NCI-H1092 (cell line): ENCODE data around the gene G3BP2.
A peak's percentile ranks its signal among the peaks of the same experiment; 100 is the strongest.

Experiments
- DNase-seq: peaks from one replicate; lab custom pipeline; 2025; lab: John Stamatoyannopoulos, UW

G3BP2 gene

DNA sequence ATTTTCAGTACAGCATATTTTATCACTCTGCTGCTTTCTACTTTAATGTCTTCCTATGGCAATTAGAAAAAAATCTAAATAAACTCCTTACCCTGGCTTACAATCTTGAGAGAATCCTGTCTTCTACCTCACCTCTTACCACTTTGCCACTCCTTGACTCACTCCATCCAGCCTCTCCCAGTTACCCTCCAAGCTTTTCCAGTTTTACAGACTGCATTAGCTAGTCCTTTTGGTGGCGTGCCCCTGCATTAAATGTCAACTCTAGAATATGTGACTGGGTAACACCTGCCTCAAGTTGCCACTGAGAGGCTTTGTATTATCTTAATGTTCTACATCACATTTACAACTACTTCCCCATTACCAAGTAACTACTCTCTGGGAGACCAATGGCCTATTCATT is 35.4 kb downstream of the G3BP2 start:
- no peak for DNase-seq

DNA sequence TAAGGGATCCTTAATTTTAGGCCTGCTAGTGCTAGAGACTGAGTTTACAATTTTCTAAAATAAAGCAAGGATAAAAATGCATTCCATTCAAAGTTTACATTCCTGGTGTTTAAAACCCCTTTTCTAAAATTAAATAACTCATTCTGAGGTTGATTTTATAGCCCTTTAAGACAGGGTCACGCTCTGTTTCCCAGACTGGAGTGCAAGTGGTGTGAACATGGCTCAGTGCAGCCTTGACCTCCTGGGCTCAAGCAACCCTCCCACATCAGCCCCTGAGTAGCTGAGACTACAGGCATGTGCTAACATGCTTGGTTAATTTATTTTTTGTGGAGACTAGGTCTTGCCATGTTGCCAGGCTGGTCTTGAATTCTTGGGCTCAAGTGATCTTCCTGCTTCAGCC is 36.0 kb downstream of the G3BP2 start:
- DNase-seq, result no peak

DNA sequence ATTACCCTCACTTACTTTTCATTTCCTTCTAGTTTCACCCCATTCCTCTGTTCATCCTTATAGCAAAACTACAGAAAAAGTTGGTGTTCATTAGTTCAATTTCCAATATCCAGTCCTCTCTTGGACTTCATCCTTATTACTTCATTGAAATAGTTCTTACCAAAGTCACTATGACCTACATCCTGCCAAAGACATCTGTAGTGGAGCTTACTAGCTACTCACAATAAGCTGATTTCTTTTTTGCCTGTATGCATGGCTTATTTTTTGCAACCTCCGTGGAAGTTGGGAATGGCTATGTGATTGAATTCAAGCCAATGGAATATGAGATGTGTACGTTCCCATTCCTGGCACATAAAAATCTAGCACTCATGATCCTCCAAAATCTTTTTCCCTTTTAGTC is 38.3 kb downstream of the G3BP2 start:
- no peak for DNase-seq

DNA sequence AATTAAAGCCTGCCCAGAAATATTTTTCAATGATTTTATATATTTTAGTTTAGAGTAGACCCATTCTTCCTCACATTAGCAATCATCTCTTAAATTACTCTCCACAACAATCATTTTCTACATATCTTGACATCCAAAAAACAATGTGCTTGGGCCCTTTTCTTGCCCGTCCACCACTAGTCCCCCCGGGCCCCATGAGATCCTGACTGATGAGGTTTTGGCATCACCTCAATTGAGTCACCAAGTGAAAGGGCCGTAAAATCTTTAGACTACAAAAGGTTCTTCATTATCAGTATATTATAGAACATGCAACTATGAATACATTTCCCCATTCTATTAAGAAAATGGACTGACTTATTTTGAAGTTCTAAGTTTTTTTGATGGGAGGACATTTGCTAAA is 38.9 kb downstream of the G3BP2 start:
- DNase-seq, result no peak

DNA sequence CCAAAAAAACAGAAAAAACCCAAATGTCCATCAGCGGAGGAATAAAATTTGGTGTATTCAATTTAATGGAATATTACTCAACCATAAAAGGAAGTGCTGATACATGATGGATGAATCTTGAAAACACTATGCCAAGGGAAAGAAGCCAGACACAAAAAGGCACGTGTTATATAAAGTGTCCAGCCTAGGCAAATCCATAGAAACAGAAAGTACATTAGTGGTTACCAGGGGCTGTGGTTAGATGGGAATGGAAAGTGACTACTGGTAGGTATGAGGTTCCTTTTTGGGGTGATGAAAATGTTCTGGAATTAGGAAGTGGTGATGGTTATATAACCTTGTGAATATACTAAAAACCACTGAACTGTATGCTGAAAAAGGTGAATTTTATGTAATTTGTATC is 39.4 kb downstream of the G3BP2 start:
- no peak for DNase-seq

DNA sequence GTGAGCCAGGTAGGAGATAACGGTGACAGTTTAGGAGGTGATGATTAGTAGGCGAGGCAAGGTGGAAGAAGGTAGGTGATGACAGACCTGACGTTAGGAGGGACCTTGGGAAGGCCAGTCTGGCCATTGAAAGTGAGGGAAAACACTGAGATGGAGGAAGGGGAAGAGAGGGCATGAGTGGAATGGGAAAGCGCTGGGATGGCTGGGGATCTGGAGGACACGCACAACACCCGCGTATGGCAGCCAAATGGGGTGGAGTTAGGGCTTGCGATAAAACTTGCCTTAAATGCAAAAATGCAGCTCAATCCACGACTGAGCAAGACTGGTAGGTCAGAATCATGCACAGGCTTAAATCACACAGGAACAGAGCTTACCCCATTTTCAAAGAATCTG is 42.3 kb downstream of the G3BP2 start:
- no peak for DNase-seq

DNA sequence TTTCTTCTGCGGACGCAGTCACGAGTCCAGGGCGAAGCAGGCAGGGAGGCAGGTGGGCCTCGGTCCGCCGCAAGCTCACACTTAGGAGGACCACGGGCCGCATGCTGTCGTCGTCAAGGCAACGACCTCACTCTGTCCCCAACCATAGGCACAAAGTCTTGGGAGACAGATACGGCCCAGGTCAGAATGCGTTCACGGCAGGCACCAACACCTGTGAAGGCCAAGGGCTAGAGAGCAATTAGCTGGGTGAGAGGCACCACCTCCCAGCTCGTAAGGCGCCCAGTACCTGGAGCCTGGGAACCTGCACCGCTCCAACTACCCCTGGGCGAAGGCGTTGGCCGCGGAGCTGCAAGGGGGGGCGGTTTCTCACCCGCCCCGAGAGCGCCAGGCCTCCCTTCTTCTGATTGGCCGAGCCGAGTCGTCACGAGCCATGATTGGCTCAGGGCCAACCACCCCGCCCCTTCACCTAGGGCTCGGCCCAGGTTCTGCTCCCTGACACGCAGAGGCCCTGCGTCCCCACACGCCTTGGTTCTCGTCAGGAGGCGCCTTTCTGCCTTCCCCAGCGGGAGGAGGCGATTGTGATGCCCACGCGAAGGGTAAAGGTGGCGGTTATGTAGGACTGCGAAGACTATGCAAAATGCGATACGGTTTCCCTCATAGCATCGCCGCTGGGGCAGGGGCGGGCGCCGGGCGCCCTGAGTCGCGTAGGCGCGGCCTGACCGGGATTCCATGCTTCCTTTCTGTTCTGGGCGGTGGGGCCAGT is 42.9 kb downstream of the G3BP2 start, which contains the start of gene CDKL2:
Gene CDKL2 (minus strand): TSS at position 355 of the 763 bp plus-strand sequence. CDS start 4,540 bp downstream, outside the sequence.
- DNase-seq, result peak; percentile 87

DNA sequence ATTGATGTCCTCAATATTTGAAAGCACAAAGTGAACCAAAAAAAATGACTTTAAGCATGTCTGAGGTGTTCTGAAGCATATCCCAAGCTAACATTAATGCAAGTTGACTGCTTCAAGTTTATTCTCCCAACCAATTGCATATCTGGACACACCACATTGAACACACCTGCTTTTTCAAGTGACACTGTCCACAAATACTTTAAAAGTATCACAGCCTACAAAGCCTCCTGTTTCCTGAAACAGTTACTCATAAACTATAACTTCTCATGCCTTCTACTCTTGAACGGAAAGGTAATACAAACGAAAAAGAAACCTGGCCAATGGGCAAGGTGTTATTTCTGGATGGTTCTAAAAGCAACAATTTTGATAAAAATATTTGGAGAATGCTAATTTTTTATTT is 44.0 kb downstream of the G3BP2 start:
- no peak for DNase-seq

DNA sequence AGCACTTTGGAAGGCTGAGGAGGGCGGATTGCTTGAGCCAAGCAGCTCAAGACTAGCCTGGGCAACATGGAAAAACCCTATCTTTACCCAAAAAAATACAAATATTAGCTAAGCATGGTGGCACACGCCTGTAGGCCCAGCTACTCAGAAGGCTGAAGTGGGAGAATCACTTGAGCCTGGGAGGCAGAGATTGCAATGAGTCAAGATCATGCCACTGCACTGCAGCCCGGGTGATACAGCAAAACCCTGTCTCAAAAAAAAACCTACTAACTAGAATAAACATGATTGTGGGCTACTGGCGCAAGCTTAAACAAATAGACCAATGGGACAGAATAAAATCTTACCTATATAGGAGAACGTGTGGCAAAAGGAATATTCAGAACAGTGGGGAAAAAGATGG is 50.2 kb downstream of the G3BP2 start:
- no peak for DNase-seq

DNA sequence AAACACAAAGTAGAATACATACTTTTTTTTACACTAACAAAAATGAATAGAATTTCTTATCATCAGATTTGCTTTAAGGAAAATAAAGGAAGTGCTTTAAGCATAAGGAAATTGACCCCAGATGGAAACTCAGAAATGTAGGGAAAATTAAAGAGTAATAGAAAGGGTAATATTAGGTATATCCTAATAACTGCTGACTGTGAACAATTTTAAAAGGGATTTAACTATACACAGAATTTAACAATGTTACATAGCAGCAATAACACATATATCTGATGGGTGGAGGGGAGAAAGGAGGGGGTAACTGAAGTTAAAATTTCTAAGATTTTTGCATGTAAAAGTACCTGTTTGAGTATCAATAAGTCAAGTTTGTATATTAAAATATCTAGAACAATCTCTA is 51.5 kb downstream of the G3BP2 start:
- no peak for DNase-seq

DNA sequence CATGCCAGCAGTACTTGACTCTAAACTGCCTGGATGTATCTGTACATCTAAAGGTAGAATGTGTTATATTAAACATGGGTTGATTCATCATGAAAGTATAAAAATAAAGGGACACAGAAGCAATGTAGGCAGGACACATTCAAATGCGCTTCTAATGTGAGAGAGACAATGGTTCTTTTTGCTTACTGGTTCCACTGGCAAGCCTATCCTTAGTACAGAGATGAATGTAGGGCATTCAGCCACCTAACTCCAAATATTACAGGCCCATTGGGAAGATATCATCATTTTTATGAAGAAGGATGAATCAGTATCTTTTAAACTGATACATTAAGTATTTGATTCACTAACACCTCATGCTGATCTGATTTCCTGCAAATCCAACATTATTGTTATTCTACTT is 60.9 kb downstream of the G3BP2 start:
- no peak for DNase-seq

DNA sequence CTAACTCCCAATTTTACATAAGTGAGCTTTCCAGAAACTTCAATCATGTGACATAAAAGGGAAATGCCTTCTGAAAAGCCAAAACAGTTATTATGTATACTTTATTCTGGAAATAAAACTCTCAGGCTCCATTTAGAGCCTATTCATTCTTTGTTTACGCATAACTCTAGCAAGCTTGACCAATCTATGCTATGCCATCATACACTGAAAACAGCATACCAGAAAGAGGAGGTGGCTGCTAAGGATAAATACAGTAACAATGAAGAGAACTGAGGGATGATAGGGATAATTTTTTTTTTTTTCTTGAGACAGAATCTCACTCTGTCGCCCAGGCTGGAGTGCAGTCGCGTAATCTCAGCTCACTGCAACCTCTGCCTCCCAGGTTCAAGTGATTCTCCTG is 67.3 kb downstream of the G3BP2 start:
- DNase-seq, result no peak

DNA sequence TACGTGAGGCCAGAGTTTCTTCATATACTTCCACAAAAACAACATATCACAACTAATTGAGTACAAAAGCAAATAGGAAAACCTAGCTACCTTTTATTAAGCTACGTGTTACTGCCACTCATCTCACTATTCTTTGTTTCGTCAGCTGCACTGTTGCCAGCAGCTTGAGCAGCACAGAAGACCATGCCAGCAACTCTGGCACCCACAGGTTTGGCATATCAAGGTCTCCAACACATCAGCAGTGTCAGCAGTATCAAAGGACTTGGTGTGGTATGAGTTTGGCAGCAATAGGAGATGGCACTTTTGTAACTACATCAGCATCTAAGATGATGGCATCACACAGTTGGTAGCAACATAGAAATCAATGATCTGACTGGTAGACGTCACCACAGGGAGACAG is 73.6 kb downstream of the G3BP2 start:
- no peak for DNase-seq

DNA sequence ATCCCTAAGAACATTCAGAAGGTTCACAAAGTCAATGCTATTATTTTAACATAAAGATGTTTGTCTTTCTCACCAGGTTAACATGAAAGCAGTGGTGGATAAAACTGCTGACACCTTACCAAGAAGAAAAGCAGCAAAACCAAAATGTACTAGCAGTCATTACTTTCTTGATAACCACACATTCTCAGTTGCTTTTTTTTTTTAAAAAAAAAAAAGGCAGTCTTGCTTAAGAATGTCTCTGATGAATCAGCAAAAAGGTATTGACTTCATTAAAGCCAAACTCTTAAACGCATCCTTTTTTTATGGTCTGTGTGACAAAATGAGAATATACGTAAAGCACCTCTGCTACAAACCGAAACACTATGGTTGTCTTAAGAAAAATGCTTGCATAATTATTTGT is 74.8 kb downstream of the G3BP2 start:
- DNase-seq, result no peak

DNA sequence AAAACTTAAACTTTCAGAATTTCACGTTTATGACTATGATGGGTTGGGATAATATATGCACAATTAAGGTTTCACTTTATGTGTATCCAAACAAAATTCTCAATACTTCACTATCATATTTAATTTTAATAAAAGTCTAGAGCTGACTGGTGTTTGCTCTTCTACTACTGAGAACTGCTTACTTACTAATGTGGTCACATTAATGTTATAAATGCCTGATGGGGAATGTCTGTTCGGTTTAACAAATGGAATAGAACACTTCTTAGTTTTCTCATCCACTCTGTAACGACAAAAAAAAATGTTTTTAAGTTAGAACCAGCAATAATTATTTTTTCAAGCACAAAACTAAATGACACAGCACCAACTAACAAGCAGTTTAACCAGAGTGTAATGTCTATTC is 77.2 kb downstream of the G3BP2 start:
- no peak for DNase-seq

DNA sequence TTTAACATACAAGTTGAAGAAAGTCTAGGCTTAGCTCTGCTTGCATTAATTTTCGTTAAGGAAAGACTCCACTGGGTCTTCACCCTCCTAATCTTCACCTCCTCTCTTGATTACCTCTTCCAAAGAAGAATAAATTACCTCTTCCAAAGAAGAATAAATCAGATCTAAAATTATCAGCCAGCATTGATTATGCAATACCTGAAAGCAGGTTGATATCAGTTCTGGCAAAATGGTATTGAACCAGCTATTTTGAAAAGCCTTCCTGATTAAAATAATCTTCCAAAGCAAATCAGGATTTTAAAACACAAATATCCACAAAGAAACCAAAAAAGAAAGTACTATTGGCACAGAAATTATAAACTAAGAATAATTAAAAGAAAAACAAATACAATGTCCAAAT is 79.8 kb downstream of the G3BP2 start:
- DNase-seq, result no peak
